Inferior parietal cortex (tissue), 1 donor: ENCODE measurements around the gene CRYBB3.
"Not testable (repeated sequence)": the region's sequence is repeated elsewhere in the genome, so short reads cannot be mapped to it uniquely, and the experiment has no call there.

Experiments used
- DNase-seq: peaks from one replicate; pipeline ENCODE4 v3.0.0-alpha.2; 2016; ENCODE audit errors: extremely low spot score

The CRYBB3 gene

GRCh38 chr22:25174888-25175411 is 24.7 kb upstream of the CRYBB3 start:
- DNase-seq: no peak

GRCh38 chr22:25176175-25176574 is 23.5 kb upstream of the CRYBB3 start:
- no peak for DNase-seq

- no peak for DNase-seq
Measured at GRCh38 chr22:25176799-25177198, 22.9 kb upstream of the CRYBB3 start.

- no peak for DNase-seq
Measured at GRCh38 chr22:25177226-25177625, 22.4 kb upstream of the CRYBB3 start.

DNA sequence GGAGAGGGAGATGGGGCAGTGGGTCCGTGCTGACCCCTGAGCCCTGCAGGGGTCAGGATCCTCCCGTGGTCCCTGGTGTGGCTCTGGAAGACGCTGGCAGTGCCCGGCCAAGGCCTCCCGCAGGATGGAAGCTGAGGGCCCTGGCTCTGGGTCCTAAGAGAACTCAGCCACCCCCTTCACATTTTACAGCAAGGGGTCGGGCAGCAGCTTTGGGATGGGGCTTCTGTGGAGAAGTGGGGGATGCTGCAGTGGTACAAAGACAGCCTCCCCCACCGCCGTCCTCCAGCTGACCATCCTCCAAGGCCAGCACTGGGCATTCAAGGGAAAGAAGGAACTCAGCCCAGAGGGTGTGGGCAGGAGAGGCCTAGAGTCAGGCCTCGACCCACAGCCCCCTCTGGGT is 21.8 kb upstream of the CRYBB3 start:
- no peak for DNase-seq

- not testable (repeated sequence) for DNase-seq
Measured at GRCh38 chr22:25178348-25178747, 21.3 kb upstream of the CRYBB3 start.

DNA sequence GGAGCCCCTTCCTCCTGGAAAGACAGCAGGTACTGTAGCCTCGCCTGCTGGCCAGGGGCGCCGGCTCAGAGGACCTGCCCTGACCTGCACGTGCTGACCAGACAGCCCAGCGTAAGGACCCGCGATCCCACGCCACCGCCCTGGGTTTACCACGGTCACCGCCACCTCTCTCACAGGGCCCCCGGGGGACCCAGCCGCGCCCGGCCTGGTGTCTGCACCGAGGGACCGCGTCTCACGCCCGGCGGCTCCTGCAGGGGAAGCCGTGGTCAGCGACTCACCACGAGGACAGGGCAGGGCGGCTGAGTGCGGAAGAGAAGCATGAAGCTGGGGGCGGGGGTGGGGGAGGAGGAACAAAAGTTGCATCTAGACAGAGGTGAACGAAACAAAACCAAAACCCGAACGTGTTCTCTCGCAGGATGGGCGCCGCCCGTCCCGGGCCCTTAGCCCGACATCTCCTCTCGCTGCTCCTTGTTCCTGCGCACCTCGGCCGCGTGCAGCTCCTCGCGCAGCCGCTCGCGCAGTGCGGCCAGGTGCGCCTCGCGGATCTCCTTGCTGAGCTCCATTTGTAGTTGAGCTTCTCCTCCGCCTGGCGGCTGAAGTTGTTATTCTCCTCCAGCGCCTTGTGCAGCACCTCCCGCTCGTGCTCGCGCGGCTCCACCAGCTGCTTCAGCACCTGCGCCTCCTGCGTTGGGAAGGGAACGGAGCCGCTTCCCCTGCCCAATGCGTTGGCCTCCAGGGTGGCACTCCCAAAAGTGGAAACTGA is 20.6 kb upstream of the CRYBB3 start:
- DNase-seq: not testable (repeated sequence)

- peak; percentile 20 for DNase-seq
Measured at GRCh38 chr22:25182131-25183110, 17.2 kb upstream of the CRYBB3 start.

DNA sequence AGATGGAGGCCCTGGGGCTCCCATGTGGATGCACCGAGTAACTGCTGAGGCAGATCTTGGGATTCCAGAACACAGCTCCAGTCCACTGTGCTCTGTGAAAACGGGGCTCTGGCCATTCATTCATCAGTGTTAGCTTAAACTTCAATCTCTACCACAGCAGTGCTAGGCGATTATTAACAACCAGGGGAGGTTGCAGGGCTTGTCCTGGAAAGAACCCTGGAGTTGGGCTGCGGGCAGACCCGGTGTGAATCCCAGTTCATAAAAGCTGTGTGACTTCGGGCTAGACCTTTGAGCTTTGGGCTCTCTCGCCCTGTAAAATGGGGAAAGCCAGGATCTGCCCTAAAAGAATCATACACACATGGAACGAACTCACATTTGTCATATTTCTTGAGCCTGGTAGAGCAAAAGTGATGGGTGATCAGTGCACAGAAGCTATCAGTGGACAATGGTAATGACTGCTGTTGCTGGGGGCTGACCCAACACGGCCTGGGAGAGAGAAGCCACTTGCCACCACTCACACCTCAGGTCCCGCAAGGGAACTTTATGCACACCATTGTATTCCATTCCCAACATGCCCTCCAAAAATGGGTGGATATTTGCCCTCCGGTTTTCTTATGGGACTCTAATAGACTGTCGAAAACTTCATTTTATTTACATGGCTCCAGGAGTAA is 15.6 kb upstream of the CRYBB3 start:
- DNase-seq: no peak

- no peak for DNase-seq
Measured at GRCh38 chr22:25186140-25186539, 13.5 kb upstream of the CRYBB3 start.

DNA sequence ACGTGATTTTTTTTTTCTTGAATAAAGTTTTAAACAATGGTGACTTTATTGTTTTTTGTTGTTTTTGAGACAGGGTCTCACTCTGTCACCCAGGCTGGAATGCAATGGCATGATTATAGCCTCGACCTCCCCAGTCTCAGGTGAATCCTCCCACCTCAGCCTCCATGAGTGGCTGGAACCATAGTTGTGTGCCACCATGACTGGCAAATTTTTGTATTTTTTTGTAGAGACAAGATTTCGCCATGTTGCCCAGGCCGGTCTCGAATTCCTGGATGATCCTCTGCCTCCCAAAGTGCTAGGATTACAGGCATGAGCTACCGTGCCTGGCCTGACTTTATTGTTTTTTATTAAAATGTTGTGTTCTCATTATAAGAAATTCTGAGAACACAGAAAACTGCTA is 12.2 kb upstream of the CRYBB3 start:
- DNase-seq: no peak

DNA sequence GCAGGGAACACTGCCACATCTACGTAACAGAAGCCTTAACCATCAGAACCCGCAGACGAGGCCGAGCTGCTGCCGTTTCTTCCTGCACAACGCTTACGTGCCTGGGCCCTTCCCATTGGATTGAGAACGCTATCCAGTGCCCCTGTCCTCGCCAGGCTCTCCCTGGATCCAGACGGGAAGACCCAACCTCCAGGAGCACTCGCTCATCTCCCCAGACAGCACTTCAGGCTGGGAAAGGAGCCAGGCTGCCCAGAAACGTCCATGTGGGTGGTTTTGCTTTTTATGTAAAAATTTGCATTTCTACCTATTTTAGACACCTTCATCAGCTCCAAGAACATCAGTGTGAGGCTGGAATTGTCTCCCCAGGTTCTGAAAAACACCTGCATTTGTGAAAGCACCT is 7.3 kb upstream of the CRYBB3 start:
- peak; percentile 13 for DNase-seq

GRCh38 chr22:25193130-25193529 is 6.5 kb upstream of the CRYBB3 start:
- DNase-seq: no peak

DNA sequence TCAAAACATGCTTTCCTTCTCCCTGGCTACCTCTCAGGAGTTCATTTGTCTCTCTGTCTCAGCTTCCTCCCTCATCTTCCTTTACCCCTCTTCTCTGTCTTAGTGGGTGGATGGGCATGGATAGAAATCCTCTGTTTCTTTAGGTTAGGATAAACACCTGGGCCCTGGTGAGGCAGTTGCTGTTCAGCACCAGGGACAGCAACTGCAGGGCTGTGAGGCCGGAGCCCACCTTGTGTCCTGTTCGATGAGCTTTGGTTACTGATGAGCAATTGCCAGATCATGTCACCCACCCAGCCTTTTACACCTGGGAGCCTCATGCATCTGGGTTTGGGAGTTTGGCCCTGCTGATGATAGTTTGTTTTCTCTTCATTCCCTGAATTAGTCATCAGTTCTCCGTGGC is 6.1 kb upstream of the CRYBB3 start:
- no peak for DNase-seq

GRCh38 chr22:25196326-25196725 is 3.3 kb upstream of the CRYBB3 start:
- DNase-seq: no peak

- no peak for DNase-seq
Measured at GRCh38 chr22:25197340-25197739, 2.3 kb upstream of the CRYBB3 start.

DNA sequence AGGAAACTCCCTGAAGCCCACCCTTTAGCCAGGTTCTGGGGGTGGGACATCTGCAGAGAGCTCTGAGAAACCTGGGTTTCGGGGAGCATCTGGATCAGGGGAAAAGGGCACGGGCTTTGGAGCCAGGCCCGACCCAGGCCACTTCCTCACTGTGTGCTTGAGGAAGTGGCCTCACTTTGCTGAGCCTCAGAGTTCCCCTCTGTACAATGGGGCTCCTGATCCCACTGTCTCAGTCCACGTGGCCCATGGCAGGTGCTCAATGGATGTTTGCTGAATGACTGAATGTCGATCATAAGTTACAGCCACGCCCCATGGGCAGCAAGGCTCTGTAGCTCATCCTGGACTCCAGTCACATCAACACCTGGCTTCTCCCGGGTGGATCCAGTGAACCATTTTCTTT is 1.3 kb downstream of the CRYBB3 start:
- DNase-seq: no peak

DNA sequence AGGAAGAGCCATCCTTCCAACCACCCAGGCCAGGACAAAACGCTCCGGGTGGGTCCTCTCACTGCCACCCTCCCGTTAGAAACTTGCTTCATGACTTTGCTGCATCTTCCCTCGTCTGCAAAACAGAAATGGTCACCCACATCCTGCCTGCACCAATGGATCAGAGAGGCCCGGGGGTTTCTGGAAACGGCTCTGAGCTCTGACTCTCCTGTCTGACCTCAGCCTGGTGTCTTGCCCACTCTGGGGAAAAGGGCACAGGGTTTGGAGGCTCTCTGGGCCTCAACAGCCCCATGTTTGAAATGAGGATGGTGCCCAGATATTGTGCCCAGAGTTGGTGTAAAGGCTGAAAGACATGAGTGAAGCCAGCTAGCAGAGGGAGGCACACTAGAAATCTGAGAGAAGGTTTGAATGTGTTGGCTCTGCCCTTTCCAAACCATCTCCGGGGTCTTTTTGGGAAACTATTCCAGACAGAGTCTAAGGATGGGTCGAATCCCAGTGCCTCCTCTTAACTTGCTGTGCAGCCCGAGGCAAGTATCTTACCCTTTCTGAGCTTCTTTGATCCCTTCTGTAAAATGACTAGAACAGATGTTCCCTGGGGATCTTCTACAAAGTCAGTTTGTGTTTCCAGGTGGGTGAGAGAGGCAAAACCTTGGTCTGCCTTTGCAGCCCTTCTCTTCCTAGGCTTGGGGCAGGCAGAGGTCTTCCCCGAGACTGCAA is 2.1 kb downstream of the CRYBB3 start:
- DNase-seq: no peak

GRCh38 chr22:25202290-25202921 is 2.7 kb downstream of the CRYBB3 start:
- DNase-seq: peak; percentile 86

DNA sequence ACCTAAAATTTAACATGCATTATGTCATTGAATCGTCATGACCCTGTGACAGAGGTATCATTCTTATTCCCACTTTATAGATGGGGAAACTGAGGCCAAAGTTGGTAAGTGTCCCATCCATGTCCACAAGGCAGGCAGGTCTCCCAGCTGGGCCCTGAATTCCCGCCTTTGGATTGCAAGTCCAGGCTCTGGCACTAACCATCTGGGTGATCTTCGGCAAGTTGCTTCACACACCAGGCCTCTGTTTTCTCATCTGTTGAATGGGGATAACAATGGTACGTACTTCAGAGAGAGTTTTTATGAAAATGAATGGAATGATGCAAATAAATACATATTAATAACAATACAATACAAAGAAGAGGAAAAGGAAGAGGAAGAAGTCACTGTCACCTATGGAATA is 3.4 kb downstream of the CRYBB3 start:
- DNase-seq: no peak

DNA sequence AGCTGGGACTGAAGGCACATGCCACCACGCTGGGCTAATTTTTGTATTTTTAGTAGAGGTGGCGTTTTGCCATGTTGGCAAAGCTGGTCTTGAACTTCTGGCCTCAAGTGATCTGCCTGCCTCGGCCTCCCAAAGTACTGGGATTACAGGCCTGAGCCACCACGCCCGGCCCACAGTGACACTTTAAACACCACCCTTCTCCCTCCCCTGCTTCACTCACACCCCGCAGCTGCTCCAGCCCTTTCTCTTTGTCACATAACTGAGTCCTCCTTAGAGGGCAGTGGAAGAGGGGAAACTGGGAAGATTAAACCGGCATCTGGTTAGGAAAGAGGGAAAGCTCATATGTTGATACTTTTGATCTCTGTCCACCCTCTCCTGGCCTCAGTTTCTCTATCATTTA is 4.9 kb downstream of the CRYBB3 start:
- DNase-seq: not testable (repeated sequence)
